Mesodermal cell (in vitro differentiated cells): Measurements from ENCODE around the gene KCNH1.

Experiments
- H3K27ac ChIP-seq: 2 replicates; pipeline ENCODE4 v1.7.0; 2013; ENCODE audit warnings: mild to moderate bottlenecking, low read depth, low read length, moderate library complexity; ENCODE audit not compliant: severe bottlenecking
- H3K36me3 ChIP-seq: 2 replicates; pipeline ENCODE4 v1.7.1; 2013; ENCODE audit warnings: mild to moderate bottlenecking, low read length, moderate library complexity; ENCODE audit not compliant: control insufficient read depth, insufficient read depth
- H3K4me1 ChIP-seq: one replicate; pipeline ENCODE4 v1.7.1; 2013; ENCODE audit warnings: mild to moderate bottlenecking, low read length; ENCODE audit not compliant: insufficient read depth, control insufficient read depth, poor library complexity, severe bottlenecking
- H3K4me3 ChIP-seq: 2 replicates; pipeline ENCODE4 v1.7.0; 2013; ENCODE audit warnings: low read length, control low read depth, mild to moderate bottlenecking; ENCODE audit not compliant: insufficient read depth, poor library complexity, severe bottlenecking; ENCODE audit errors: extremely low read depth
- H3K9me3 ChIP-seq: 2 replicates; pipeline ENCODE4 v1.7.1; 2013; ENCODE audit warnings: mild to moderate bottlenecking, low read length, moderate library complexity; ENCODE audit not compliant: control insufficient read depth
- WGBS, 2 experiments: methylation state at CpG; one replicate each; pipeline ENCODE4 v1.1.5; 2013; ENCODE audit warnings: missing lambda C conversion rate in 2 of 2; ENCODE audit not compliant: insufficient coverage in 2 of 2; 5-methylcytosine and 5-hydroxymethylcytosine counted together

The KCNH1 gene

DNA sequence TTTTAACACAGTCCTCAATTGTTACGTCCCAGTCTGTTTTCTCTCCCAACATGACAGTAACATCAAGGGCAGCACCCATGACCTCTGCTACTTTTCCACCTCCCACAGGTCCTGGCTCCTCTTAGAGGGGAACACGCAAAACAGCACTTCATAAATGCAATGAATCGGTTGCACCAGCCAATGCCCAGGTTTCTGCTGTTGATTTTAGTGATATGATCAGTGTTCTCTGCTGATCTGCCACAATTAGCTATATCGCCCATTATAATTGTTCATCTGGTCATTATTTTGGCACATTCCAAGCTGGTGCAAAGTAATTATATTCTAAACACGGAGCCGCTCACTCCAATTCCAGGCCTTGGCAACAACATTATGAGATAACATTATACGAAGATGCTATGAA, 184.5 kb downstream of the KCNH1 start:
- 73 to 100% methylated on average over 1 to 3 of the region's 7 CpGs for WGBS, 2 experiments
- no peak overlapping the region for H3K27ac ChIP-seq
- H3K4me1 ChIP-seq: peaks cover 4% of the 10 kb centered on the region
- no peak overlapping the region for H3K4me3 ChIP-seq
- H3K36me3 ChIP-seq: no peaks in the 10 kb centered on the region
- no peaks in the 10 kb centered on the region for H3K9me3 ChIP-seq

DNA sequence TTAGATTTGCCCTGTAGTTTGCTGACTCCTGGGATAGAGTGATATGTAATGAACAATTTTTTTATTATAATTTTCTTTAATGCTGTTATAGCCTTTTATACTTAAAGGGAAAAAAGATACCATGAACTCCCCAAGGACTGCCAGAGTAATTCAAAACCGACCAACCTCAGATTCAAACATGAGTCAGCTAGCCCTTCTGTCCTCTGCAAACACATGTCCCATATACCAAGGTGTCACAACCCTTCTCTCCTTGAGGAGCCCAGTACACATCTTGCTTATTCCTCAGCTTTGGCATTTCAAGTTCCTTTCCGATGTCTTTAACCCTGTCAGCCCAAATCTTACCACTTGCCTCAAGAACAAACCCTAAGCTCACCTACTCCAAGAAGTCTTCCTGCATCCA, 184.9 kb downstream of the KCNH1 start:
- 71 to 95% methylated on average over 1 to 2 of the region's 2 CpGs for WGBS, 2 experiments
- H3K4me1 ChIP-seq: peaks cover 4% of the 10 kb centered on the region
- no peaks in the 10 kb centered on the region for H3K36me3 ChIP-seq

DNA sequence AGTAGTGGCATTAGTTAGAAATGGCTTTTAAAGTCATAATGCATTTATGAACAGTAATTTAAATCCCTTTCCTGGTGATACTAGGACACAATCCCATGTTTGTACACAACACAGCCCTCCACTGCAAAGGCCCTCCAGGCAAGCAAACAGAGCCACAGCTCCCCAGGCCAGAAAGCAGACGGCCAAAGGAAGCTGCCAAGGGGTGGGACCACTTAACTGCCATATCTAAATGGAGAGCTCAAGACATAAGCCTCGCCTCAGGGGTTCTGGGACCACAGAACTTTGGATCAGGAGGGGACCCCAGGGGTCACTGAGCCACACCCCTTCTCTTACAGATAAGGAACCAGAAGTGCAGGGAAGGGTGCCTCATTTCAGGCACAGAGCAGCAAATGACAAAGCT, 189.7 kb downstream of the KCNH1 start:
- 0 to 35% methylated on average over 1 to 2 of the region's 2 CpGs for WGBS, 2 experiments
- Histone ChIP-seq H3K36me3 (no peaks in the 10 kb centered on the region), H3K9me3 (no peaks in the 10 kb centered on the region), H3K27ac (no peak overlapping the region), H3K4me1 (no peaks in the 10 kb centered on the region), H3K4me3 (no peak overlapping the region)

More for the DNA sequence above, 184.9 kb downstream of the KCNH1 start:
- H3K4me3 ChIP-seq: no peak overlapping the region
- H3K27ac ChIP-seq: no peak overlapping the region
- H3K9me3 ChIP-seq: no peaks in the 10 kb centered on the region

DNA sequence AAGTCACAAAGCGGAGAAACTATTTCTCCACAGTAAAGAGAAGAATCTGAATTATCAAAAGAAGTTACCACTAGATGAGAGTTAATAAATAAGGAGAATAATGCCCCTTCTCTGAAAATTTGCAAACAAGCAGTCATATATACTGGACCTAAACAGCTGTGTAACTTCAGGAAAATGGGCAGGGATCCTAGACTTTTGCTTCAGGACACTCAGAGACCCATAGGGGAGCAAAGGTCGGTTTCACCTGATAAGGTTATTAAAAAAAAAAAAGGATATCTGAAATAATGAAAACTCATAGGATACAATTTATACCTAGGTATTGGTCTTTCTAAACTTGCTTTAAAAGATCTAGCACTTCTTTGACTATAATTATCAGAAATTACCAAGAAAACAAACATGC, 191.4 kb downstream of the KCNH1 start:
- Histone ChIP-seq H3K9me3 (no peaks in the 10 kb centered on the region), H3K27ac (no peak overlapping the region), H3K36me3 (no peaks in the 10 kb centered on the region), H3K4me1 (no peaks in the 10 kb centered on the region), H3K4me3 (no peak overlapping the region)
- WGBS, 2 experiments: no CpG with 5 or more reads among the region's 2 CpGs

DNA sequence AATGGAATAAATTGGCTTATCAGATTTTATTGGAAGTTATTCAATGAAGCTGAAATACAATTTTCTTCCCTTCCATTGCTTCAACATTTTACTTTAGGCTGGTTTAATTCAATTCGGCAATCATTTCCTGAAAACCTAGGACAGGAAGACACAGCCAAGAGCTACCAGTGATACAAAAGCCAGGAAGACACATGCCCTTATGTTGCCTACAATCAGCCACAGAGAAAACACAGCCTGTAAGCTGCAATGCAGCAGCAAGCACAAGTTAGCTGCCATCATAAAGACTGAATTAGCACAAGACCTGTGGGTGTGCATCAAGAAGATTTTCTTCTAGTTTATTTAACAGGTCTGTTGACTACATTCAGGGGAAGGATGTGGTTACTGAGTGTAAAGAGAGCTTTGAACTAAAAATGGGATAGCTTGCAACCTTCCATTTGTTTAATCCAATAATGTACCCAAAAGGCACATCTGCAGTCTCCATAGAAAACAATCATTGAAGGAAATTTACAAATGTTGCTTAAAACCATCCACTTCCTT, 193.8 kb downstream of the KCNH1 start:
- Histone ChIP-seq H3K4me1 (no peaks in the 10 kb centered on the region), H3K4me3 (no peak overlapping the region), H3K27ac (no peak overlapping the region), H3K9me3 (no peaks in the 10 kb centered on the region), H3K36me3 (no peaks in the 10 kb centered on the region)
- WGBS, 2 experiments: 86% methylated on average over 1 of the region's 1 CpG; no CpG with 5 or more reads in 1 of the 2 experiments

DNA sequence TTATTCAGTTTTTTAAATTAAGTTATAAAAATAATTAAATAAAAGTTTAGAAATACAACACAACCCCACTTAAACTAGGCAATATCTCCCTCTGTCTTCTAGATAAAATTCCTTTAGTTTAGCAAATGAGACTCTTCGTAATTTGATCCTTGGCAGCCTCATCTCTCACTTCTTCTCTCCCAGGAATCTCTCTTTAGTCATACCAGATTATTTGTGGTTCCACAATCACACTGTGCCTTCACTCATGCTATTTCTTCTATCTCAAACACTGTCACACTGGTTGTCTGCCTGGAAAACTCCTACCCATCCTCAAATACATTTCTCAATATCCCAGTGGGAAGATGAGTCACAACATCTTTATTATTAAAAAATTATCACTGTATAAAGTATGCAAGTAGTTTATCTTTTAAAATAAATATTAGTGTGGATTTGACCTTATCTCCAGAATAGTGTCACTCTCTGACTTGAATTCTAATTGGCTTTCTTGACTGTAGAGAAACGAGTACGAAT, 195.5 kb downstream of the KCNH1 start:
- Histone ChIP-seq H3K4me1 (no peaks in the 10 kb centered on the region), H3K9me3 (no peaks in the 10 kb centered on the region), H3K36me3 (no peaks in the 10 kb centered on the region), H3K4me3 (no peak overlapping the region), H3K27ac (no peak overlapping the region)
- 92 to 97% methylated on average over 1 to 3 of the region's 3 CpGs for WGBS, 2 experiments

DNA sequence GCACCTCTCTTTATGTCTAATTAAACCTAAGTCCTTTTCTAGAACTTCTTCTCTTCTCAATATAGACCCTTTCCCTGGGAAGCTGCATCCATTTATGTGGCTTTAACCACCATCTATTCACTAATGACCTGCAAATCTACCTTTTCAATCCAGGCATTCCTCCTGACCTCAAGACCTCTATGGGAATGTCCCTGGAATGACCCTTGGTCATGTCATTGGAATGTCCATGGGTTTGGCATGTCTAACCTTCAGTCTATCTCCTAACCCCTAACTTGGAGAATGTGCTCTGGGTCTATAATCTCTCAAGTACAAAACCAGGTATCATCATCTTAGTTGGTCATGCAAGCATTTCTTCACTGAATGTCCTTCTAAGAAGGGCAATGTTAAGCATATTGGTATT, 196.1 kb downstream of the KCNH1 start:
- H3K27ac ChIP-seq: no peak overlapping the region
- H3K36me3 ChIP-seq: no peaks in the 10 kb centered on the region
- H3K4me1 ChIP-seq: no peaks in the 10 kb centered on the region
- no peaks in the 10 kb centered on the region for H3K9me3 ChIP-seq
- no peak overlapping the region for H3K4me3 ChIP-seq

DNA sequence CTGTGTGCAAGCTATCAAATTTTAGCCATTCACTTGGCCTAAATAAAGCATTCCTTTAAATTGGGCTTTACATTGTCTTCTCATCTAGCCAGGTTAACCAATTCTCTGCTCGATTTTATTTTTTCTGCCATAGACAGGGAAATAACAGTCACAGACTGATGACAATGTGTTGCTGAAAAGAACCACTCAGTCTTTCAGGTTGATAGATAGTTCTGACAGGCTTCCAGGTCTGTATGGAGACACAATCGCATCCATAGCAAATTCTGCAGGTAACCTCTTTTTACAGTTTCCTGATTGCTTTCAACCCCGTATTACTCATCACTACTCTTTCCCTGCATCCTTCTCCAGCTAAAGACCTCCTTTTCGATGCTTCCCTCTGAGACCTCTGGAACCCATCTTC, 198.0 kb downstream of the KCNH1 start:
- no peaks in the 10 kb centered on the region for H3K9me3 ChIP-seq
- no peak overlapping the region for H3K4me3 ChIP-seq
- no peak overlapping the region for H3K27ac ChIP-seq
- no peaks in the 10 kb centered on the region for H3K4me1 ChIP-seq
- WGBS, 2 experiments: 86 to 89% methylated on average over 4 of the region's 4 CpGs
- no peaks in the 10 kb centered on the region for H3K36me3 ChIP-seq

DNA sequence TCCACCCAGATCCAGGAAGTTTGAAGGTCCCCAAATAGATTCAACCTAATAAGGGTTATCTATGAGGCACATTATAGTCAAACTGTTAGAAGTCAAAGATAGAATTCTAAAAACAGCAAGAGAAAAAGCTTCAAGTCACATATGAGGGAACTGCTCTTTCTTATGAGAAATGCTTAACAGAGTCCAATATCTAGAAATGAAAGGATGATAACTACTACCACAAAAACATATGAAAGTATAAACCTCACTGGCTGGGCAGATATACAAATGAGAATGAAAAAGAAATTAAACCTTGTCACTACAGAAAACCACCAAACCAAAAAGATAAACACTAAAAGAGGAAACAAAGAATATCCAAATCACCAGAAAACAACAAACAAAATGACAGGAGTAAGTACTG, 201.8 kb downstream of the KCNH1 start:
- Histone ChIP-seq H3K36me3 (no peaks in the 10 kb centered on the region), H3K27ac (no peak overlapping the region), H3K4me1 (no peaks in the 10 kb centered on the region), H3K9me3 (no peaks in the 10 kb centered on the region), H3K4me3 (no peak overlapping the region)

DNA sequence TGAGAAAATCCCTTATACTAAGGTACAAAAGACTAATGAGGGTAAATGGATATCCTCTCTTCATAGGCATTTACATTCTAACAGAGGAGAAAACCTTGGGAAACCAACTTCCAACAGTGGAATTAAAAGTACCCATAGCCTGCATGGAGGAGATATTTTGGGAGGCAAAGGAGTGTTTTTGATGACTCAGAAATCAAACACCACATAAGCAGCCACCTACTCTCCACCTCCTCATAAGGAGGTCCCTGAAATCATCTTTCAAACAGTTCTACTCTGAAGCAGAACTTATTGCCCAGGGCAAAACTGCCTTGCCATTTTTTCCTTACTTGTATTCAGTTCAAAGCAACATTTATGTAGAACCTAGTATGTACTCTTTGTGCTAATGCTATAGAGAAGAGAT, 211.3 kb downstream of the KCNH1 start:
- no peaks in the 10 kb centered on the region for H3K36me3 ChIP-seq
- no peaks in the 10 kb centered on the region for H3K4me1 ChIP-seq
- H3K9me3 ChIP-seq: no peaks in the 10 kb centered on the region
- no peak overlapping the region for H3K4me3 ChIP-seq
- no peak overlapping the region for H3K27ac ChIP-seq

DNA sequence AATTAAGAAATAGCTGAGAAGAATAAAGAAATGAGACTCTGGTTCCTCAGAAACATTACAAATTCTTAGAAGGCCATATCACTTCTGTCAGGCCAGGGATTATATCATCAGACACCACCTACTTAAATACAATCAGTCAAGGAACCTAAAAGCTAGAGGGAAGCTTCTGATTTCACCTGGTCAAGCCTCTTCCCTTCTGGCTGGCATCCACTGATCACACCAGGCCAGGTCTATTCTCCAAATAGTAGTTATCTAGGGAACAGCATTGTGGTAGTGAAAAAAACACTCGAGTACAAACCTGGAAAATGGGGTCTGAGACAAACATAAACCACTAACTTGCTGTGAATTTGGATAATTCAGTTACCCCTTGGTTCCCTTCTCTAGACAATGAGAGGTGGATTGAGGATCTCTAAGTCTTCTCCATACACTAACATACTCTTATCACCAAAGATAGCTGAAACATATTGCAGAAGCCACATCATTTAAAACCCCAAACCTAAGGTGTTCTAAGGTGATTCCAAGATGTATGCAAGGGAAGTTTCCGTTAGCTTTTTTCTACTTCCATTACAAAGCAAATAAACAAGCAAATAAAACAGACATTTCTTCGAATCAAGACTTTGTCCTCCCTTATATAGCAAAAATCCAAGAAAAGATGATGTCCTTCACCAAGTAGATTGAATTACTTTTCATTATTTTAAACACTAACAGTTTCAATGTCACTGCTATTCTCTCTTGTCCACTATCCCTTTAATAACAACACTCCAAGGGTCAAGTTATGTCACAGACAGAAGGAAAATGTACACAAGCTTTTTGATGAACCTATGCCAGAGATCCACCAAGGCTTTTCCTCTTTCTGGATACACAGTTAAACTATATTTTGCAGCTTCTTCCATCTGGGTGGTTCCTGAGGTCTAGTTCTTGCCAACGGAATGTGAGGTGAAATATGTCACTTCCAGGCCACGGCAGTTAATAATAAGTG, 212.9 kb downstream of the KCNH1 start:
- WGBS, 2 experiments: 89 to 92% methylated on average over 2 of the region's 5 CpGs
- no peak overlapping the region for H3K27ac ChIP-seq
- no peaks in the 10 kb centered on the region for H3K4me1 ChIP-seq
- H3K9me3 ChIP-seq: no peaks in the 10 kb centered on the region
- H3K4me3 ChIP-seq: no peak overlapping the region
- H3K36me3 ChIP-seq: no peaks in the 10 kb centered on the region
